Neural cell (in vitro differentiated cells): Measurements from ENCODE around the gene HAND1. TPM values are rescaled to one million over a fixed set of nuclear protein-coding genes. Genes with fewer than 3 reads are reported as not detected.
A peak's percentile ranks its signal among the peaks of the same experiment; 100 is the strongest.

ENCODE experiments used
- H2AFZ ChIP-seq: fragments of 200-600, 300-800 bp; sonication (generic), shearing (Covaris generic); 2 replicates; pipeline ENCODE4 v1.6.0; 2014; ENCODE audit warnings: low read depth, mild to moderate bottlenecking, antibody characterized with exemption, low read length, moderate library complexity
- H3F3A ChIP-seq: fragments of 200-600 bp; shearing (Covaris generic); 2 replicates; pipeline ENCODE4 v1.6.1; 2016; ENCODE audit warnings: mild to moderate bottlenecking, moderate library complexity, mixed read lengths, antibody characterized with exemption, low read length; ENCODE audit not compliant: insufficient read depth, poor library complexity, severe bottlenecking
- H3K27ac ChIP-seq: fragments of 200-600, 300-800 bp; sonication (generic), shearing (Covaris generic); 2 replicates; pipeline ENCODE4 v1.5.1; 2014; ENCODE audit warnings: mild to moderate bottlenecking, low read length, moderate library complexity
- H3K27me3 ChIP-seq: fragments of 300-800, 200-600 bp; sonication (generic), shearing (Covaris generic); 2 replicates; pipeline ENCODE4 v1.6.0; 2014; ENCODE audit warnings: mild to moderate bottlenecking, low read depth, low read length, moderate library complexity; ENCODE audit not compliant: insufficient read depth
- H3K36me3 ChIP-seq: fragments of 300-800, 200-600 bp; sonication (generic), shearing (Covaris generic); 2 replicates; pipeline ENCODE4 v1.5.1; 2014; ENCODE audit warnings: mild to moderate bottlenecking, antibody characterized with exemption, low read length, moderate library complexity; ENCODE audit not compliant: insufficient read depth
- H3K4me2 ChIP-seq: fragments of 300-800, 200-600 bp; sonication (generic), shearing (Covaris generic); 2 replicates; pipeline ENCODE4 v1.6.0; 2014; ENCODE audit warnings: mild to moderate bottlenecking, low read length
- H3K4me3 ChIP-seq: fragments of 300-800, 200-600 bp; sonication (generic), shearing (Covaris generic); 2 replicates; pipeline ENCODE4 v1.5.1; 2014; ENCODE audit warnings: mild to moderate bottlenecking, low read length, moderate library complexity
- H3K79me2 ChIP-seq: fragments of 200-600 bp; shearing (Covaris generic); replicated peaks from 2 replicates; pipeline ENCODE4 v1.6.0; 2014; ENCODE audit warnings: mild to moderate bottlenecking, low read length, moderate library complexity; ENCODE audit not compliant: insufficient read depth
- H3K9ac ChIP-seq: fragments of 300-800, 200-600 bp; sonication (generic), shearing (Covaris generic); 2 replicates; pipeline ENCODE4 v1.6.1; 2016; ENCODE audit warnings: mild to moderate bottlenecking, low read length, mixed read lengths
- H3K9me2 ChIP-seq: fragments of 200-600 bp; shearing (Covaris generic); 2 replicates; pipeline ENCODE4 v1.6.1; 2016; ENCODE audit warnings: mild to moderate bottlenecking, low read length, mixed read lengths; ENCODE audit not compliant: insufficient read depth
- H3K9me3 ChIP-seq: fragments of 200-600, 300-800 bp; sonication (generic), shearing (Covaris generic); 2 replicates; pipeline ENCODE4 v1.6.1; 2016; ENCODE audit warnings: mild to moderate bottlenecking, mixed run types, low read length, moderate library complexity, mixed read lengths
- H4K20me1 ChIP-seq: fragments of 200-600 bp; shearing (Covaris generic); 2 replicates; pipeline ENCODE4 v1.6.1; 2016; ENCODE audit warnings: mild to moderate bottlenecking, mixed run types; ENCODE audit not compliant: insufficient read depth
- CTCF ChIP-seq: fragments of 450-650 bp; IDR thresholded peaks from 2 replicates; pipeline ENCODE4 v1.5.1; 2014; ENCODE audit warnings: antibody characterized with exemption, mild to moderate bottlenecking, moderate library complexity; ENCODE audit not compliant: poor library complexity, severe bottlenecking
- EP300 ChIP-seq: fragments of 450-650 bp; conservative IDR thresholded peaks from 2 replicates; pipeline ENCODE4 v1.6.1; 2014; ENCODE audit warnings: antibody characterized with exemption, mild to moderate bottlenecking, moderate library complexity; ENCODE audit not compliant: poor library complexity, severe bottlenecking
- EZH2 ChIP-seq: fragments of 200-600, 300-800 bp; shearing (Covaris generic), sonication (generic); IDR thresholded peaks from 2 replicates; pipeline ENCODE4 v1.6.1; 2014; ENCODE audit warnings: antibody characterized with exemption, low read length, borderline replicate concordance, mild to moderate bottlenecking; ENCODE audit not compliant: insufficient read depth, poor library complexity, severe bottlenecking
- MXI1 ChIP-seq: fragments of 450-650 bp; conservative IDR thresholded peaks from 2 replicates; pipeline ENCODE4 v1.6.1; 2014; ENCODE audit warnings: antibody characterized with exemption, mild to moderate bottlenecking; ENCODE audit not compliant: poor library complexity, severe bottlenecking
- POLR2AphosphoS5 ChIP-seq: IDR thresholded peaks from 2 replicates; pipeline ENCODE4 v1.6.1; 2012
- RAD21 ChIP-seq: fragments of 450-650 bp; conservative IDR thresholded peaks from 2 replicates; pipeline ENCODE4 v1.6.1; 2014; ENCODE audit warnings: antibody characterized with exemption, mild to moderate bottlenecking, moderate library complexity
- SMC3 ChIP-seq: fragments of 450-650 bp; conservative IDR thresholded peaks from 2 replicates; pipeline ENCODE4 v1.6.1; 2014; ENCODE audit warnings: antibody characterized with exemption, mild to moderate bottlenecking, moderate library complexity; ENCODE audit not compliant: poor library complexity
- TAF1 ChIP-seq: IDR thresholded peaks from 2 replicates; pipeline ENCODE4 v1.6.1; 2012; ENCODE audit warnings: low read depth
- polyA plus RNA-seq: library from polyadenylated mRNA; depleted of rRNA; stranded (reverse); fragments of >200 nt; gene quantifications from 2 replicates; pipeline ENCODE4 v1.2.3, GENCODE V29; 2014

The HAND1 gene
- polyA plus RNA-seq, 1 donor from 2014 or later: not detected

- Histone ChIP-seq H3K27me3 (peaks cover 100% of the 10 kb centered on the region), H3K9me3 (no peaks in the 10 kb centered on the region), H2AFZ (no peak overlapping the region), H3K79me2 (no peaks in the 10 kb centered on the region), H3K36me3 (no peaks in the 10 kb centered on the region), H3K4me2 (no peak overlapping the region), H3K27ac (no peak overlapping the region), H4K20me1 (no peaks in the 10 kb centered on the region), H3K9ac (no peak overlapping the region), H3F3A (no peaks in the 10 kb centered on the region), H3K4me3 (no peak overlapping the region), H3K9me2 (no peaks in the 10 kb centered on the region)
- peak; percentile 88 for TF ChIP-seq EZH2
- no peak for TF ChIP-seq RAD21
Observed at GRCh38 chr5:154476354-154477205, 1.4 kb downstream of the HAND1 start.

- Histone ChIP-seq H3K9me2 (no peaks in the 10 kb centered on the region), H3K27ac (no peak overlapping the region), H3K9ac (no peak overlapping the region), H3K36me3 (no peaks in the 10 kb centered on the region), H3K4me2 (no peak overlapping the region), H3F3A (no peaks in the 10 kb centered on the region), H3K9me3 (no peaks in the 10 kb centered on the region), H2AFZ (no peak overlapping the region), H3K4me3 (no peak overlapping the region), H4K20me1 (no peaks in the 10 kb centered on the region), H3K27me3 (peaks cover 100% of the 10 kb centered on the region), H3K79me2 (no peaks in the 10 kb centered on the region)
- TF ChIP-seq EP300 (no peak), MXI1 (no peak), SMC3 (no peak), TAF1 (no peak), POLR2AphosphoS5 (no peak), CTCF (no peak), RAD21 (no peak), EZH2 (peak; percentile 39)
Observed at GRCh38 chr5:154475591-154476353, 2.3 kb downstream of the HAND1 start.
